B cell (primary cell): Measurements from ENCODE around the gene MTF1. TPM values are rescaled to one million over a fixed set of nuclear protein-coding genes. Genes with fewer than 3 reads are reported as not detected.

Source experiments
- ATAC-seq: fragments of 200-7000 bp; cut with Tn5 transposase; one replicate; pipeline ENCODE4 v1.10.0; 2021; ENCODE audit warnings: low read depth, mild to moderate bottlenecking, moderate number of reproducible peaks, moderate library complexity
- CTCF ChIA-PET: fragments of 350-600 bp; sonication (Branson Sonifier 250); formaldehyde crosslinking; loops from one replicate; lab custom pipeline; 2021; ENCODE audit warnings: antibody characterized with exemption, inconsistent platforms; lab: Charles Lee
- POLR2A ChIA-PET: fragments of 350-600 bp; sonication (Branson Sonifier 250); formaldehyde crosslinking; loops from one replicate; lab custom pipeline; 2021; ENCODE audit warnings: antibody characterized with exemption; lab: Charles Lee
- DNase-seq: peaks from one replicate; pipeline ENCODE4 v3.0.0; 2013
- H2AFZ ChIP-seq: 2 replicates; pipeline ENCODE4 v1.6.1; 2012; ENCODE audit warnings: mild to moderate bottlenecking, low read depth, low read length; ENCODE audit not compliant: insufficient read depth, poor library complexity, severe bottlenecking
- H3K27ac ChIP-seq, 2 donors: 1 replicate in 1 of 2; 2 replicates in 1 of 2; pipeline ENCODE4 v1.5.1; 2012 to 2013; ENCODE audit warnings: low read length in 2 of 2, mild to moderate bottlenecking in 2 of 2, moderate library complexity in 1 of 2
- H3K27me3 ChIP-seq, 4 experiments: fragments of 200-600 bp in 1 of 4; sonication (generic) in 1 of 4; replicated peaks in 1 of 4; 1 replicate in 2 of 4; 2 replicates in 2 of 4; pipeline versions ENCODE4 v1.6.1 to v1.7.0; 2013 to 2016; ENCODE audit warnings: low read length in 3 of 4, mild to moderate bottlenecking in 2 of 4, mixed read lengths in 1 of 4, moderate library complexity in 1 of 4; ENCODE audit not compliant: insufficient read depth in 4 of 4, control insufficient read depth in 3 of 4; ENCODE audit errors: control extremely low read depth in 1 of 4
- H3K36me3 ChIP-seq, 2 experiments: replicated peaks in 1 of 2; 1 replicate in 1 of 2; 2 replicates in 1 of 2; pipeline versions ENCODE4 v1.6.1 to v1.7.1; 2013; ENCODE audit warnings: low read length in 1 of 2; ENCODE audit not compliant: insufficient read depth in 2 of 2, control insufficient read depth in 1 of 2; ENCODE audit errors: control extremely low read depth in 1 of 2, extremely low read depth in 1 of 2
- H3K4me1 ChIP-seq, 2 donors: fragments of 200-600 bp in 1 of 2; sonication (generic) in 1 of 2; 1 replicate in 1 of 2; 2 replicates in 1 of 2; pipeline versions ENCODE4 v1.5.1 to v1.6.1; 2013 to 2017; ENCODE audit warnings: low read length in 2 of 2; ENCODE audit not compliant: control insufficient read depth in 2 of 2, insufficient read depth in 2 of 2
- H3K4me2 ChIP-seq: replicated peaks from 2 replicates; pipeline ENCODE3; 2012; ENCODE audit warnings: mild to moderate bottlenecking, low read depth, low read length; ENCODE audit not compliant: poor library complexity, severe bottlenecking
- H3K4me3 ChIP-seq, 5 experiments: fragments of 200-600 bp in 1 of 5; sonication (generic) in 1 of 5; 1 replicate in 3 of 5; 2 replicates in 2 of 5; pipeline versions ENCODE4 v1.5.1 to v1.7.0; 2011 to 2016; ENCODE audit warnings: low read length in 4 of 5, mild to moderate bottlenecking in 4 of 5, low read depth in 2 of 5, control low read depth in 1 of 5, moderate library complexity in 1 of 5; ENCODE audit not compliant: insufficient read depth in 1 of 5; ENCODE audit errors: control extremely low read depth in 1 of 5, extremely low read depth in 1 of 5
- H3K79me2 ChIP-seq: fragments of 200-600 bp; sonication (generic); one replicate; pipeline ENCODE4 v1.6.0; 2016; ENCODE audit warnings: low read length; ENCODE audit not compliant: control insufficient read depth, insufficient read depth
- H3K9ac ChIP-seq: fragments of 200-600 bp; sonication (generic); 2 replicates; pipeline ENCODE4 v1.6.1; 2017; ENCODE audit warnings: mild to moderate bottlenecking, low read length, moderate library complexity
- H3K9me3 ChIP-seq, 3 donors: one replicate each; pipeline versions ENCODE4 v1.6.1 to v1.7.1; 2013; ENCODE audit warnings: low read length in 2 of 3; ENCODE audit not compliant: control insufficient read depth in 2 of 3, insufficient read depth in 1 of 3; ENCODE audit errors: control extremely low read depth in 1 of 3
- H4K20me1 ChIP-seq: 2 replicates; pipeline ENCODE4 v1.6.0; 2012; ENCODE audit warnings: mild to moderate bottlenecking, low read length; ENCODE audit not compliant: insufficient read depth, control insufficient read depth, poor library complexity, severe bottlenecking
- H3K27ac Mint-ChIP-seq: one replicate; pipeline ENCODE4 v1.8.0; 2021; ENCODE audit warnings: mixed read lengths
- H3K27me3 Mint-ChIP-seq: one replicate; pipeline ENCODE4 v1.8.0; 2021; ENCODE audit warnings: mixed read lengths
- H3K4me1 Mint-ChIP-seq: one replicate; pipeline ENCODE4 v1.8.0; 2021; ENCODE audit warnings: mixed read lengths
- H3K4me3 Mint-ChIP-seq: one replicate; pipeline ENCODE4 v1.8.0; 2021; ENCODE audit warnings: mixed read lengths
- H3K9me3 Mint-ChIP-seq: one replicate; pipeline ENCODE4 v1.8.0; 2022; ENCODE audit warnings: mixed read lengths; ENCODE audit not compliant: insufficient read depth
- CTCF ChIP-seq: fragments of 200-600 bp; IDR thresholded peaks from one replicate; pipeline ENCODE4 v1.8.0; 2022; ENCODE audit warnings: antibody characterized with exemption, mild to moderate bottlenecking
- EZH2 ChIP-seq: IDR thresholded peaks from 2 replicates; pipeline ENCODE4 v1.6.1; 2012; ENCODE audit warnings: borderline replicate concordance, low read depth, mild to moderate bottlenecking, moderate library complexity, low read length; ENCODE audit not compliant: insufficient read depth, poor library complexity, severe bottlenecking
- WGBS: methylation state at CpG from one replicate; pipeline ENCODE4 v1.1.5; 2013; ENCODE audit warnings: missing lambda C conversion rate; ENCODE audit not compliant: insufficient coverage; 5-methylcytosine and 5-hydroxymethylcytosine counted together
- intact Hi-C: fragments of 100-400 bp; cut with micrococcal nuclease; formaldehyde crosslinking; loops from one replicate; pipeline ENCODE4 v1.10.0; 2022
- polyA plus RNA-seq: library from polyadenylated mRNA; depleted of rRNA; stranded (reverse); fragments of >200 nt; gene quantifications from 2 replicates; pipeline ENCODE4 v1.2.3, GENCODE V29; 2012
- small RNA-seq: library from RNA; depleted of rRNA; stranded (forward); fragments of <200 nt; gene quantifications from one replicate; pipeline ENCODE3, GENCODE V24; 2012; ENCODE audit warnings: low replicate concordance, low read depth; ENCODE audit not compliant: insufficient read length
- total RNA-seq, 2 donors: library from RNA; stranded (reverse); fragments of 120-200 nt in 1 of 2; gene quantifications; 1 replicate in 1 of 2; 2 replicates in 1 of 2; pipeline versions ENCODE4 v1.2.3 to v1.2.4, GENCODE V29; 2013 to 2022

MTF1 gene
- total and polyA plus RNA-seq, 2 donors (not counting 1 experiment from before 2014, with no cell fraction given) = 6.2 to 36.7 TPM

DNA sequence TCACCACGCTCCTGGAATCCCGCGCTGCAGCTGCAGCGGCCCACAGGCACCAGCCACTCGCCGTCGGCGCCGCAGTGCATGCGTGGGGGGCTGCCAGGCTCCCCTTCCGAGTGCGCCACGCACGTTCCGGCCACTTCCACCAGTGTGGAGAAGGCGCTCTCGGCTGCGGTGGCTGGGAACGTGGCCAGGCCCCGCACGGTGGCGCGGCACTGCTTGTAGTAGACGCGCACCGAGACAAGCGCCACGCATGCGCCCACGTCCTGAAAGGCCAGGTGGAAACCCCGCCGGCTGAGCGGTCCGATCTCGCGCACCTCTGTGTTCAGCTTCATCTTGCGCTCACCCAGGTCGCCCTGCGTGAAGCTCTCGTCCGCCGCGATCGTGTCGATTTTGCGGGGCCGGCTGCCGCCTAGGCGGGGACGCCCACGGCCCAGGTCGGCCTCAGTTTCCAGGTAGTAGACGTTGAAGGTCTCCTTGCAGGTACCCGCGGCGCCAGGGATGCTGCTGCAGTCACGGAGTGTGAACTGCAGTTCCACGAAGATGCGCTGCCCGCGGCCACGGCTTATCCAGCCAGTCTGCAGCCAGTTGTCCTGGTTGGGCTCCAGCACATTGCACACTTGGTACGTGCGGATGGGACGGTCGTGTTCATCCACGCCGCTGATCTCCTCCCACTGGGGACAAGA, 97.8 kb downstream of the MTF1 start:
- no peak overlapping the region for H3K9ac ChIP-seq
- no peaks in the 10 kb centered on the region for H4K20me1 ChIP-seq
- H3K79me2 ChIP-seq = no peaks in the 10 kb centered on the region
- H2AFZ ChIP-seq = no peak overlapping the region
- peaks cover 0 to 76% (median 31%) of the 10 kb centered on the region in 4 experiments for H3K27me3 ChIP-seq
- H3K27ac ChIP-seq = no peak overlapping the region
- POLR2A ChIA-PET = no interaction called here
- no peak overlapping the region for H3K4me2 ChIP-seq
- TF ChIP-seq CTCF = no peak
- TF ChIP-seq EZH2 = no peak
- 65% methylated on average over 67 of the region's 68 CpGs for WGBS
- H3K4me1 ChIP-seq = peaks cover 17 to 20% of the 10 kb centered on the region in 2 donors
- CTCF ChIA-PET = no interaction called here
- Mint-ChIP-seq H3K4me3 (no peak overlapping the region), H3K4me1 (peaks cover 20% of the 10 kb centered on the region), H3K9me3 (no peaks in the 10 kb centered on the region), H3K27me3 (peaks cover 48% of the 10 kb centered on the region), H3K27ac (no peak overlapping the region)
- no peak for ATAC-seq
- no peak for DNase-seq
- intact Hi-C loops = no loop called here
- no peaks in the 10 kb centered on the region for H3K36me3 ChIP-seq
- H3K4me3 ChIP-seq = no peak overlapping the region
- H3K9me3 ChIP-seq = peaks cover 0 to 29% (median 0%) of the 10 kb centered on the region in 3 donors

Small RNA genes lying within 50 kb of the gene (small RNA-seq; reads per million reads assigned to genes)
- not detected for gene RF00092
- not detected for gene RNU6-584P

Other genes starting within 250 kb of the MTF1 start
- not detected in 2 replicates for gene RSPO1, start 224.7 kb downstream of the MTF1 start, total RNA-seq
- gene RSPO1, start 224.7 kb downstream of the MTF1 start, polyA plus RNA-seq = not detected in 2 replicates
- 1.3 and 1.5 TPM in 2 replicates for gene CDCA8, start 167.1 kb downstream of the MTF1 start, total RNA-seq
- 1.4 and 1.6 TPM in 2 replicates for gene CDCA8, start 167.1 kb downstream of the MTF1 start, polyA plus RNA-seq
- gene EPHA10, start 94.5 kb downstream of the MTF1 start, total RNA-seq = 0.39 and 0.61 TPM in 2 replicates
- gene EPHA10, start 94.5 kb downstream of the MTF1 start, polyA plus RNA-seq = 0.17 and 0.94 TPM in 2 replicates
- 6.6 and 7.8 TPM in 2 replicates for gene MANEAL, start 65.7 kb downstream of the MTF1 start, total RNA-seq
- gene MANEAL, start 65.7 kb downstream of the MTF1 start, polyA plus RNA-seq = 1.1 and 3.1 TPM in 2 replicates
- gene C1orf122, start 51.8 kb downstream of the MTF1 start, total RNA-seq = 15.7 and 16.9 TPM in 2 replicates
- 10.7 and 15.7 TPM in 2 replicates for gene C1orf122, start 51.8 kb downstream of the MTF1 start, polyA plus RNA-seq
- 12.5 and 14.0 TPM in 2 replicates for gene YRDC, start 51.4 kb downstream of the MTF1 start, total RNA-seq
- 16.7 and 17.1 TPM in 2 replicates for gene YRDC, start 51.4 kb downstream of the MTF1 start, polyA plus RNA-seq
- gene INPP5B, start 87.5 kb upstream of the MTF1 start, total RNA-seq = 63.3 and 66.9 TPM in 2 replicates
- gene INPP5B, start 87.5 kb upstream of the MTF1 start, polyA plus RNA-seq = 27.9 and 45.4 TPM in 2 replicates
- gene SF3A3, start 130.4 kb upstream of the MTF1 start, total RNA-seq = 65.2 and 66.7 TPM in 2 replicates
- gene SF3A3, start 130.4 kb upstream of the MTF1 start, polyA plus RNA-seq = 18.4 and 20.2 TPM in 2 replicates
- gene FHL3, start 145.9 kb upstream of the MTF1 start, total RNA-seq = 2.2 TPM in 2 replicates
- gene FHL3, start 145.9 kb upstream of the MTF1 start, polyA plus RNA-seq = 0.15 and 0.94 TPM in 2 replicates
- gene UTP11, start 153.1 kb upstream of the MTF1 start, total RNA-seq = 16.4 and 16.8 TPM in 2 replicates
- gene UTP11, start 153.1 kb upstream of the MTF1 start, polyA plus RNA-seq = 6.0 and 10.4 TPM in 2 replicates
- gene POU3F1, start 187.2 kb upstream of the MTF1 start, total RNA-seq = 3.4 and 3.8 TPM in 2 replicates
- 0.45 and 0.63 TPM in 2 replicates for gene POU3F1, start 187.2 kb upstream of the MTF1 start, polyA plus RNA-seq